Central memory CD8-positive, alpha-beta T cell (primary cell): Measurements from ENCODE around the gene FOXD3.

Experiments
- ATAC-seq: fragments of 150-1000 bp; cut with Tn5 transposase; replicated peaks from 2 replicates; pipeline ENCODE4 v1.10.0; 2022; ENCODE audit warnings: mild to moderate bottlenecking, moderate FRiP score, moderate number of reproducible peaks; ENCODE audit not compliant: poor library complexity, severe bottlenecking; ENCODE audit errors: extremely low read depth
- DNase-seq, 2 donors: peaks; one replicate each; pipeline ENCODE4 v3.0.0; 2021; ENCODE audit warnings: low spot score in 2 of 2
- H3K27ac Mint-ChIP-seq: one replicate; pipeline ENCODE4 v1.8.0; 2022; ENCODE audit warnings: low read depth, mild to moderate bottlenecking, moderate library complexity, mixed read lengths
- H3K27me3 Mint-ChIP-seq: one replicate; pipeline ENCODE4 v1.8.0; 2022; ENCODE audit warnings: mixed read lengths
- H3K36me3 Mint-ChIP-seq: one replicate; pipeline ENCODE4 v1.8.0; 2022; ENCODE audit warnings: mild to moderate bottlenecking, moderate library complexity, mixed read lengths; ENCODE audit not compliant: insufficient read depth
- H3K4me1 Mint-ChIP-seq: one replicate; pipeline ENCODE4 v1.8.0; 2022; ENCODE audit warnings: mixed read lengths
- H3K4me3 Mint-ChIP-seq: one replicate; pipeline ENCODE4 v1.8.0; 2022; ENCODE audit warnings: mild to moderate bottlenecking, moderate library complexity, mixed read lengths
- H3K9me3 Mint-ChIP-seq: one replicate; pipeline ENCODE4 v1.8.0; 2022; ENCODE audit warnings: mixed read lengths

FOXD3 gene

DNA sequence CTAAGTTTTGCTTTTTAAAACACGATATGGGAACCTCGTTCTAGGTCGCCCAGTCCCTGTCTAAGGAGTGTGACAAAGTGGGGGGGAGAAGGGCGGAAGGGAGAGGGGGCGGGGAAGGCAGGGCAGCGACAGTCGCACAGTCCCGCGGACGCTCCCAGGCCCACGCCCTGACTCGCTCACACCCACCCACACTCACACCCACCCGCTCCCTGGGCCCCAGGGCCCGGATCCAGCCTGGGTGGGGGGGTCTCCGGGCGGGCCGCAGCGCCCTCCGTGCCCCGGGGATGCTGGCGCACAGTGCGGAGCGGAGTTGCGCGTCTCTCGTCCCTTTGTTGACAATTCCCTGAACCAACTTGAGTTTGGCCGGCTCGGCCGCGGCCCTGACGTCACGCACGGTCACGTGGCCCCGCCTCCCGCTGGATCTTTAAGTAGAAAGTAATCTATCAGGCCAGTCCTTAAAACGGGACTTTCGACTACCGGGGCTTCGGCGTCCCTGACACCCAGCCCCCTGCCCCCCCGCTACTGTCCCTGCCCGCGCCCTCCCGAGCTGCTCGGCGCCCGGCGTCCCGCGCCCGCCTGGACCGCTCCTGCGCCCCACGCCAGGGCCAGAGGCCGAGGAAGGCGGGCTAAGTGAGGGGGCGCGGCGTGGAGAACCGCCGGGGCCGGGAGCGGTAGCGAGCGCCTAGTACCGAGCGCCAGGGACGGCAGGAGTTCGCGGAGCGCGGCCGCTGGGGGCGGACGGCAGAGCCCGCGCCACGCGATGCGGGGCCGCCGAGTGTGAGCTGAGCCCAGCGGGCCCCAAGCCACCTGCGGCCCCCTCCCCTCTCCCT, at the start of gene FOXD3:
FOXD3 (plus strand) TSS at position 454 of the 830 bp plus-strand sequence. CDS start 492 bp downstream, outside the sequence.
- ATAC-seq (peak; percentile 34), DNase-seq (peak in 1 of 2 donors; percentile 16)
- H3K27ac Mint-ChIP-seq: peak within 1 kb of the TSS; percentile 89
- peak within 1 kb of the TSS; percentile 79 for H3K4me3 Mint-ChIP-seq
- peaks cover 8% of the 10 kb centered on the region for H3K9me3 Mint-ChIP-seq
- H3K4me1 Mint-ChIP-seq: peaks cover 22% of the 10 kb centered on the region
- peaks cover 76% of the 10 kb centered on the region for H3K27me3 Mint-ChIP-seq
- peaks cover 37% of the 10 kb centered on the region for H3K36me3 Mint-ChIP-seq

DNA sequence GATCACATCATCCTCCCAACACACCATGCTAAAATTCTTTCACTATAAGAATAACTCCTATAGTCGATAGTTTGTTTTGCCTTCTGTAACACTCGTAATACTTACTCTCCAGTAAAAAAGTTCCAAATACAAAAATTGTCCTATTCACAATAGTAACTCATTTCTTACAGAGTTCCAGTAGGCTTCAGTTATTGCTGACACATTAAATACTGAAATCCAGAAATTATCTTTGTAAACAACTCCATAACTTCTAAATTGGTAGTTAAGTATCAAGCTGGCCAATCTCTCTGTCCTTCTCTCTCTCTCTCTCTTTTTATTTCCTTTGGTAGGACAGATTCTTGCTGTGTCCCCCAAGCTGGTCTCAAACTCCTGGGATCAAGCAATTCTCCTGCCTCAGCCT, 49.6 kb upstream of the FOXD3 start:
- Mint-ChIP-seq H3K4me1 (no peaks in the 10 kb centered on the region), H3K4me3 (no peak overlapping the region), H3K9me3 (no peaks in the 10 kb centered on the region), H3K27ac (no peak overlapping the region), H3K27me3 (peaks cover 45% of the 10 kb centered on the region), H3K36me3 (no peaks in the 10 kb centered on the region)
- ATAC-seq (no peak), DNase-seq (no peak)

DNA sequence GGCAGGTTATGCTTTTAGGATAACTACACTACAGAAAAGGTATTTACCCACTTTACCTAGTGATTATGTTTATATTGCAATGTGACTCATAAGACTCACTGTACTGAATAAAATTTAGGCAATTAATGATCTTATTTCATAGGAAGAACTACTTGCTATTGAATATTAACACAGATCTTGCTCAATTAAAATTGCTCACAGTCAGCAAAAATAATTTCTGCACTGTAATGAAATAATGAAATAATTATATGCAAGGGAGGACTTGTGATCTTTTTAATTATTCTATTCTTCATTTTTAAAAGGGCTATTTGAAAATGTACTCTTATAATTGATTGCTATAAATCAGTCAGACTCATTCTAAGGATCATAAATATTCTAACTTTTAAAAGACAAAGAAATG, 48.0 kb upstream of the FOXD3 start:
- H3K4me3 Mint-ChIP-seq: no peak overlapping the region
- H3K27me3 Mint-ChIP-seq: peaks cover 31% of the 10 kb centered on the region
- ATAC-seq: no peak
- H3K4me1 Mint-ChIP-seq: no peaks in the 10 kb centered on the region
- no peaks in the 10 kb centered on the region for H3K9me3 Mint-ChIP-seq
- DNase-seq: no peak
- no peaks in the 10 kb centered on the region for H3K36me3 Mint-ChIP-seq
- H3K27ac Mint-ChIP-seq: no peak overlapping the region

DNA sequence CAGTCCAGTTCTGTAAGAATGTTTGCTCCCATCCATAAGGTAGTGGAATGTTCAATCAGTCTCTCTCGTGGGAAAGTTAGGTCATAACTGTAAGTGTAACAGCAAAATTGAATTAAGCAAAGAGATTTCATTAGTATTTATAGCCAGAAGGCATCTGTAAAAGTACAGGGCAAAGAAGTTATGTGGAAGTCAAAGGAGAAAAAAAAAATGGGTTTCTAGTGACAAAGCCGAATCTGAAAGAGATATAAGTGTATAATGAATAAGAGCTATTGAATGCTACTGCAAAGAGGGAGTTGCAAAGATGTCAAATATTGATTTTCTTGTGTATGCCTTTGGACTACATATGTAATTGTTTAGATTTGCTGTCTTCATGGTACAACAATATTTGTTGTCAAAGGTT, 47.4 kb upstream of the FOXD3 start:
- Mint-ChIP-seq H3K27ac (no peak overlapping the region), H3K9me3 (no peaks in the 10 kb centered on the region), H3K4me3 (no peak overlapping the region), H3K36me3 (no peaks in the 10 kb centered on the region), H3K27me3 (peaks cover 27% of the 10 kb centered on the region), H3K4me1 (no peaks in the 10 kb centered on the region)
- no peak for DNase-seq
- ATAC-seq: no peak

DNA sequence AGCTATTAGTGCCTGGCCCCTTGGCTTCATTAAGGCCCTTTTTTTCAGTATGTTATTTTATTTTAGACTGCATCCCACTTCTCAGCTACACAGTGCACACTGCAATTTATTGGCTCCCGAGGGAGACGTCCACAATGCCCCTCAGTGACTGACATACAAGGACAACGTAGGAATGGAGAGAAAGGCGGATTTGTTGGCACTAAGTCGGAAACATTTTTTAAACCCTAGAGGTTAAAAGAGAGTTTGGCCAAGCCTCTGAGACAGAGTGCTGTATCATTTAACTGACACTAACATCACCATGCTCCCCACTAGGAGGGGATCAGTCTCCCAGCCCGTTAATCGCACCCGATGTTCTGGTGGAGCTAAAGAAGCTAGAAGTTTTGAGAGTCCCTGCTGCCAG, 45.7 kb upstream of the FOXD3 start:
- H3K9me3 Mint-ChIP-seq: no peaks in the 10 kb centered on the region
- no peak for ATAC-seq
- peaks cover 31% of the 10 kb centered on the region for H3K27me3 Mint-ChIP-seq
- no peak overlapping the region for H3K27ac Mint-ChIP-seq
- H3K4me3 Mint-ChIP-seq: no peak overlapping the region
- no peaks in the 10 kb centered on the region for H3K4me1 Mint-ChIP-seq
- DNase-seq: no peak
- no peaks in the 10 kb centered on the region for H3K36me3 Mint-ChIP-seq

DNA sequence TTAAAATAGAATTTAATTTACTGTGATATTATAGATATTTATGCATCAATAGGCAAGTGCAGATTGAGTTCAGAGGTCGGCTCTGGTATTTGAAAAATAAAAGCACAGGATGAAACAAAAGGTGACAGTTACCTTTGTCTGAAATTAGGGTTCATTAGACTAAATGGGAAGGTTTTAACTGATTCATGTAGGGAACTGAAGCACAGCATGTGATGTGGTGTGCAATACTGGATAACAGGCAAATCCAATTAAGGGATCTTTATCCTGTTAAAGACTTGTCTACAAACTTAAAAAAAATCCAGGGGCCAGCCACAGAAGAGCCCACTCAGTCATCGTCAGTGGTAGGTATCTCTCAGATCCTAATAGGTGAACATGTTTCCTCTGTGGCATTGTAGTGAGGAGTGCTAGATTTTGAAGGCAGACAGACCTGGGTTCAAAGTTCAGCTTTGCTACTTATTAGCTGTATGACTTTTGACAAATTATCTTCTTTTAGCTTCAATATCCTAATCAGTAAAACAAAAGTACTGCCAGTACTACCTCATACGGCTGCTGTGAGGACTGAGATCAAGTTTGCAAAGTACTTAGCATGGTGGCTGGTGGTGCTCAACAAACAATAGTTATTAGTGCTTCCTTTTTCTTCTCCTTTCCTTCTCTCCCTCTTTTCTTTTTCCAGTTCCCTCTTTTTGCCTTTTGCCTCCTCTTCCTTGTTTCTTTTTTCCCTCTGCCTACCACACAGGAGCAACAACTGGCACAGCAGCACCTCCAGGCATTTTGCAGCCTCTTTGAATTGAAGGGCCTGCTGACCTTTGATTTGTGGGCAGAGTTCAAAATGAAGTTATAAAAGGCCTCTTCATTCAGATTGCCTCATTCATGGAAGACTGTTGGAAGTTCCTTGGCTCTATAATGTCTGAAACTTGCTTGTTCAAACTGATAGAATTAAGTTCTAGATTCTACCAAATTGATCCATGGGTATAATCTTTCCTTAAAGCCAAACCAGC, 44.9 kb upstream of the FOXD3 start:
- Mint-ChIP-seq H3K4me3 (no peak overlapping the region), H3K27me3 (peaks cover 26% of the 10 kb centered on the region), H3K27ac (no peak overlapping the region), H3K4me1 (no peaks in the 10 kb centered on the region), H3K36me3 (no peaks in the 10 kb centered on the region), H3K9me3 (no peaks in the 10 kb centered on the region)
- DNase-seq (no peak), ATAC-seq (no peak)

DNA sequence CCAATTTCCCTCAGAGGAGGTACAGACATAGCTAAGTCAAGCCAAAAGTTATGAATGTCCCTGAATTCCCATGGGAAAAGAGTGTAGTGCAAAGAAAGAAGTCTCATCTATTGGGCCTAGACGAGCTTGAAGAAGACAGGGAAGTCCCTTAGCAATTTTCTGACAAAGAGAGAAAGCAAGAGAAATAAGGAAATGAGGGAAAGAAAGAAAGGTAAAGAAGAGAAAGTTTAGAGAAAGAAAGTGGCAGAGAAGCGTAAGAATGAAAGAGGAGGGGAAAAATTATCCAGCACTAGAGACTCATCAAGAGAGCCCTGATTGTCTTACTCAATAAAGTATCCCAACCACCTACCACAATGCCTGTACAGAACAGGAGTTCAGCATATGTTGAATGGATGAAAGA, 40.6 kb upstream of the FOXD3 start:
- Mint-ChIP-seq H3K9me3 (no peaks in the 10 kb centered on the region), H3K27me3 (peaks cover 15% of the 10 kb centered on the region), H3K27ac (no peak overlapping the region), H3K4me3 (no peak overlapping the region), H3K36me3 (no peaks in the 10 kb centered on the region), H3K4me1 (no peaks in the 10 kb centered on the region)
- DNase-seq: no peak
- no peak for ATAC-seq

DNA sequence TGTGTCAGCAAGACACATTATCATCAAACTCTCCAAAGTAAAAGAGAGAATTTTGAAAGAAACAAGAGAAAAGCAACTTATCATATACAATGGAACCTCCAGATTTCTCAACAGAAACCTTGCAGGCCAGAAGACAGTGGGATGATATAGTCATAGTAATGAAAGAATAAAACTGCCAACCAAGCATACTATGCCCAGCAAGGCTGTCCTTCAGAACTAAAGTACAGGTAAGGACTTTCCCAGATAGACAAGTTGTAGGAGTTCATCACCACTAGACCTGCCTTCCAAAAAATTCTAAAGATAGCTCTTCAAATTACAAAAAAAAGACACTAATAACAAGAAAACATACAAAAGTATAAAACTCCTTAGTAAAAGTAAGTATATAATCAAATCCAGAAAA, 33.2 kb upstream of the FOXD3 start:
- Mint-ChIP-seq H3K4me3 (no peak overlapping the region), H3K36me3 (peaks cover 1% of the 10 kb centered on the region), H3K9me3 (peaks cover 23% of the 10 kb centered on the region), H3K27ac (no peak overlapping the region), H3K27me3 (peaks cover 25% of the 10 kb centered on the region), H3K4me1 (no peaks in the 10 kb centered on the region)
- ATAC-seq (no peak), DNase-seq (no peak)

DNA sequence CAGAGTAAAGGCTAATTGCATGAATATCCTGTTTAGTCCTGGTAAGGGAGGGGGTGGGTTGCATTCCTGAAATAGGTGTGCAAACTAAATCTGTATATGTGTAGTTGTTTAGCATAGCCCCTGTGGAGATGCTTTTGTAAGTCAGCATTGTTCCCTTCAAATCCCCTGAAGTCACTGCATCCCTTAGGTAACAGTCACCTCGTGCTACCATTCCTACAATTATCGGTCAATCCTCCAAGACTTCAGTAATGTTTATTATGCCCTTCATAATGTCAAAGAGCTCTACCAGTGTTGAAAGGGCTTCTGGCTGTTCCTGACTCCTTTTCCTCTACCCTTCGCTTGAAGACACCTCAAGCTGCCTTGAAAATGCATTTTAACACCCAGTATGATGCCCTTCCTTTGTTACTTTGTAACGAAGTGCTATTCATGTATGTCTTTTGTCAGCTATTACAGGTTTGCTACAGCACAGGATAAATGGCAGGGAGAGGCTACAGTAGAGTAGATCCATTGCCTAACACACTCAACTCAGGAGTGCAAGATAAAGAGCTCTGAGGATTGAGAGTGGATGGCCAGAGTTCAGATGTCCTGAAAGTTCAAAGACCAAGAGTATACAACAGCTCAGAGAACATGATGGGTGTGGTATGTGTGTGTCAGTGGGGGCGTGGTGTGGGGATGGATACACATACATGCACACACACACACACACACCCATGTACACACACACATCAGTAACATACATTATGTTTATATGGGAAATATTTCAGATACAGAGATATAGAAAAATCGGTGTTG, 27.4 kb upstream of the FOXD3 start:
- H3K36me3 Mint-ChIP-seq: no peaks in the 10 kb centered on the region
- ATAC-seq (no peak), DNase-seq (no peak)
- H3K4me3 Mint-ChIP-seq: no peak overlapping the region
- H3K27me3 Mint-ChIP-seq: peaks cover 36% of the 10 kb centered on the region
- H3K27ac Mint-ChIP-seq: no peak overlapping the region
- no peaks in the 10 kb centered on the region for H3K4me1 Mint-ChIP-seq
- H3K9me3 Mint-ChIP-seq: no peaks in the 10 kb centered on the region

DNA sequence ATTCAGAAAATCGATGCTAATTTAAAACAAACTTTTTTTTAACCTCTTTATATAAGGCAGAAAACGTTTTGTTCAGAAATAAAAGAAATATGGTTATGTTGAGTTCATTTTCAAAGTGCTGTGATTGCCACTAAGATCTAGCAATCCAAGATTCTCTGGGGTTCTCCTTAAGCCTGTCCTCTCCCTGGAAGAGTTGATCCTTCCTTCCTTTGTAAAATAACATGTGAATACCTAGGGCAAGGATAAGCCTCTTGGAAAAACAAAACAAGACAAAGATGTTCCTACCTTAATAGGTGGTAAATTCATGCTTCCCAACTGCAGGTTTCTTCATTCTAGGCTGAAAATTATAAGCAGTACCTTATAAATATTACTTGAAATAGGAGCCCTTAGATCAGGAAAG, 18.0 kb upstream of the FOXD3 start:
- Mint-ChIP-seq H3K9me3 (no peaks in the 10 kb centered on the region), H3K4me3 (no peak overlapping the region), H3K4me1 (no peaks in the 10 kb centered on the region), H3K27ac (no peak overlapping the region), H3K27me3 (peaks cover 84% of the 10 kb centered on the region), H3K36me3 (peaks cover 1% of the 10 kb centered on the region)
- ATAC-seq (no peak), DNase-seq (no peak)

DNA sequence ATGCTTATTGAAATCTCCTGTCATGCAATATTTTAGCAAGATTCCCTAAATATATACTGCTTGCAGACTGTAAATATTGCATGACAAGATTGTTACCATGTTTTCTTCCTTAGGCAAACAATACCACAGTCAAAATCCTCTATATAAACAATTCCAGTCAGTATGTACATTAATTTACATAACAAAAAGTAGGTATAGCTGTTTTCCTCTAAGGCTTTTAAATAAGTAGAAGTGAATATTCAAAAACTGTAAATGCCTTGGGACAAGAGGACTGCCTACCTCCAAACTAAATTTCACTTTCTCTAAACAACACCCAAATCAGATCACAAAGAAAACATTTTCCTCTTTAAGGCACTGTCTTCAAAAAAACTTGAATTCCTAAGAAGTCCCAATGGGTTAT, 17.3 kb upstream of the FOXD3 start:
- Mint-ChIP-seq H3K4me3 (no peak overlapping the region), H3K27me3 (peaks cover 84% of the 10 kb centered on the region), H3K27ac (no peak overlapping the region), H3K4me1 (no peaks in the 10 kb centered on the region), H3K9me3 (no peaks in the 10 kb centered on the region), H3K36me3 (peaks cover 1% of the 10 kb centered on the region)
- no peak for DNase-seq
- ATAC-seq: no peak

DNA sequence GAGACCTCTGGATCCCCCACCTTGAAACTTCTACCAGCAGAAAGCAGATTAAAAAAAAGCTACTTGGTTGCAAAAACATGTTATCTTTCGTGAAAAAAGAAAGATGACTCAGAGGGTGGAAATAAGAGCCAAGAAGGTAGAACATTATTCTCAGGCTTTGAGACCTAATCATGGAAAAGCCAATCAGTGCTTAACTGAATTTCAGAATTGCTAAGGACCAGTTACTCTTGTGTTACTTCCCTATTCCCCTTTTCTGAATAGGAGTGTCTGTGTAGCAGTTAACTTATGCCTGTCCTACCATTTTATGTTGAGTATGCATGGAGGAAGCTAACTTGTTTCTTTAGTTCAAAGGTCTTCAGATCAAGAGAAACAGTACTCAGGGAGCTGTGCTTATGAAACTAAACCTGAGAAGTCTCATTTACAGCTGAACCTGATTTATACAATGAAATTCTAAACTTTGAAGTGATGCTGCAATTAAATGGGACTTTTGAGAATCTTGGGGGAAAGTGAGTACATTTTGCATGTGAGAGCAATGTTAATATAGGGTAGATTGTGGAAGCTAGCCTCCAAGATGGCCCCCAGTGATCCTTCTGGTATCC, 15.1 kb upstream of the FOXD3 start:
- Mint-ChIP-seq H3K36me3 (peaks cover 1% of the 10 kb centered on the region), H3K27me3 (peaks cover 75% of the 10 kb centered on the region), H3K4me1 (no peaks in the 10 kb centered on the region), H3K4me3 (no peak overlapping the region), H3K27ac (no peak overlapping the region), H3K9me3 (no peaks in the 10 kb centered on the region)
- ATAC-seq (no peak), DNase-seq (no peak)
